K562 (cell line): Measurements from ENCODE around the gene WTAP. TPM values are rescaled to one million over a fixed set of nuclear protein-coding genes. Genes with fewer than 3 reads are reported as not detected.

Experiments
- ATAC-seq: fragments of 200-7000 bp; cut with Tn5 transposase; 3 replicates; pipeline ENCODE4 v1.9.1; 2020; ENCODE audit warnings: moderate library complexity
- BruUV-seq: library from RNA; stranded (reverse); fragments of 400-500 nt; replicated peaks from 2 replicates; lab custom pipeline; 2021; lab: Mats Ljungman, UMichigan
- CTCF ChIA-PET: fragments of 300-600 bp; formaldehyde crosslinking; extraction: SDS; loops from one replicate; lab custom pipeline; 2021; ENCODE audit warnings: low intra/inter-chr PET ratio; lab: Yijun Ruan, JAX
- POLR2A ChIA-PET: fragments of 300-600, 350-650 bp; sonication (Branson Sonifier 250); formaldehyde crosslinking; extraction: SDS; loops from one replicate; lab custom pipeline; 2021; ENCODE audit warnings: antibody characterized with exemption, inconsistent platforms; lab: Yijun Ruan, JAX
- DNase-seq, 4 experiments: peaks; one replicate each; pipeline versions ENCODE4 v3.0.0 to v3.0.0-alpha.2; 2011 to 2018; ENCODE audit warnings: low spot score in 3 of 4, mixed read lengths in 3 of 4; ENCODE audit errors: extremely low read depth in 1 of 4
- FAIRE-seq: peaks from 2 replicates; lab custom pipeline; 2011; peaks lifted over from hg19 to GRCh38; lab: Jason Lieb, UNC
- H2AFZ ChIP-seq: 2 replicates; pipeline ENCODE4 v1.6.0; 2011; ENCODE audit warnings: low read depth, low read length, control low read depth, inconsistent platforms
- H3K27ac ChIP-seq: fragments of 200-600 bp; 3 replicates; pipeline ENCODE4 v1.8.0; 2011; ENCODE audit warnings: low read depth, mild to moderate bottlenecking, control low read depth, inconsistent platforms, low read length, moderate library complexity, mixed read lengths; ENCODE audit errors: extremely low read depth
- H3K27me3 ChIP-seq, 2 experiments: fragments of 300-600 bp in 1 of 2; 2 replicates in 1 of 2; 3 replicates in 1 of 2; pipeline versions ENCODE4 v1.6.0 to v1.8.0; 2011; ENCODE audit warnings: inconsistent platforms in 2 of 2, low read length in 2 of 2, mild to moderate bottlenecking in 1 of 2, mixed read lengths in 1 of 2, moderate library complexity in 1 of 2; ENCODE audit not compliant: control insufficient read depth in 2 of 2, insufficient read depth in 2 of 2
- H3K36me3 ChIP-seq: fragments of 300-600 bp; 3 replicates; pipeline ENCODE4 v1.8.0; 2011; ENCODE audit warnings: mild to moderate bottlenecking, low read length, inconsistent platforms; ENCODE audit not compliant: control insufficient read depth, insufficient read depth
- H3K4me1 ChIP-seq, 2 experiments: fragments of 200-600 bp in 1 of 2; replicated peaks in 1 of 2; 2 replicates in 1 of 2; 3 replicates in 1 of 2; pipeline versions ENCODE4 v1.5.1 to v1.8.0; 2011; ENCODE audit warnings: inconsistent platforms in 2 of 2, low read length in 2 of 2, mild to moderate bottlenecking in 1 of 2, mixed read lengths in 1 of 2, moderate library complexity in 1 of 2; ENCODE audit not compliant: control insufficient read depth in 2 of 2, insufficient read depth in 2 of 2
- H3K4me2 ChIP-seq: 2 replicates; pipeline ENCODE4 v1.6.1; 2011; ENCODE audit warnings: low read length, control low read depth, inconsistent platforms, mixed read lengths; ENCODE audit not compliant: insufficient read depth
- H3K4me3 ChIP-seq: fragments of 200-600 bp; sonication (generic), shearing (Covaris generic); 2 replicates; pipeline ENCODE4 v1.5.1; 2016; ENCODE audit warnings: control low read depth, inconsistent platforms
- H3K79me2 ChIP-seq: fragments of 200-600 bp; 3 replicates; pipeline ENCODE4 v1.8.0; 2011; ENCODE audit warnings: low read length, inconsistent platforms; ENCODE audit not compliant: control insufficient read depth, insufficient read depth
- H3K9ac ChIP-seq, 2 experiments: 2 replicates each; pipeline versions ENCODE4 v1.6.0 to v1.6.1; 2011; ENCODE audit warnings: low read depth in 2 of 2, low read length in 2 of 2, control low read depth in 1 of 2, inconsistent platforms in 1 of 2, mild to moderate bottlenecking in 1 of 2, mixed read lengths in 1 of 2; ENCODE audit not compliant: insufficient read depth in 1 of 2
- H3K9me1 ChIP-seq: one replicate; pipeline ENCODE4 v1.6.0; 2011; ENCODE audit warnings: inconsistent platforms, mild to moderate bottlenecking, low read length, moderate library complexity; ENCODE audit not compliant: control insufficient read depth, insufficient read depth
- H3K9me3 ChIP-seq: replicated peaks from 2 replicates; pipeline ENCODE4 v1.5.1; 2011; ENCODE audit warnings: low read depth, low read length, inconsistent platforms; ENCODE audit not compliant: control insufficient read depth, insufficient read depth
- H4K20me1 ChIP-seq: replicated peaks from 2 replicates; pipeline ENCODE4 v1.6.1; 2011; ENCODE audit warnings: low read length, inconsistent platforms, mixed read lengths; ENCODE audit not compliant: control insufficient read depth, insufficient read depth
- ATF7 ChIP-seq: fragments of 450-650 bp; IDR thresholded peaks from 2 replicates; pipeline ENCODE4 v1.7.1; 2014; ENCODE audit warnings: mild to moderate bottlenecking, moderate library complexity
- BRD4 ChIP-seq: fragments of 200-600 bp; sonication (generic); IDR thresholded peaks from 2 replicates; pipeline ENCODE4 v1.6.1; 2017; ENCODE audit warnings: inconsistent platforms
- CEBPG ChIP-seq, 3 experiments: fragments of 200-800 bp in 1 of 3; sonication (Bioruptor generic) in 1 of 3; sonication (generic) in 1 of 3; formaldehyde crosslinking in 1 of 3; IDR thresholded peaks in 2 of 3; conservative IDR thresholded peaks in 1 of 3; 2 replicates each; pipeline versions ENCODE4 v1.6.1 to v1.8.0; 2016 to 2022; ENCODE audit warnings: missing compliant biosample characterization in 2 of 3, missing genetic modification characterization in 2 of 3, mild to moderate bottlenecking in 1 of 3, missing genetic modification reagents in 1 of 3
- FOXK1 ChIP-seq: sonication (generic); formaldehyde crosslinking; IDR thresholded peaks from 2 replicates; pipeline ENCODE4 v1.8.0; 2022; ENCODE audit warnings: missing genetic modification reagents, mild to moderate bottlenecking, borderline replicate concordance
- HDAC2 ChIP-seq: fragments of 450-650 bp; IDR thresholded peaks from 2 replicates; pipeline ENCODE4 v1.6.1; 2016; ENCODE audit warnings: mild to moderate bottlenecking
- ILK ChIP-seq: fragments of 450-650 bp; IDR thresholded peaks from 2 replicates; pipeline ENCODE4 v1.6.1; 2016; ENCODE audit warnings: missing genetic modification characterization, low read depth, mild to moderate bottlenecking, missing compliant biosample characterization, moderate library complexity, borderline replicate concordance
- L3MBTL2 ChIP-seq: fragments of 450-650 bp; IDR thresholded peaks from 2 replicates; pipeline ENCODE4 v1.6.1; 2016; ENCODE audit warnings: mild to moderate bottlenecking, moderate library complexity
- MTA3 ChIP-seq: fragments of 450-650 bp; formaldehyde crosslinking; IDR thresholded peaks from 2 replicates; pipeline ENCODE4 v1.6.1; 2017; ENCODE audit warnings: mild to moderate bottlenecking, borderline replicate concordance
- NKRF ChIP-seq: fragments of 450-650 bp; IDR thresholded peaks from 2 replicates; pipeline ENCODE4 v1.6.1; 2016; ENCODE audit warnings: borderline replicate concordance
- RBBP5 ChIP-seq: fragments of 200-600 bp; sonication (generic); IDR thresholded peaks from 2 replicates; pipeline ENCODE4 v1.6.1; 2012; ENCODE audit warnings: borderline replicate concordance, mild to moderate bottlenecking, low read length, control low read depth, inconsistent platforms; ENCODE audit not compliant: insufficient read depth, poor library complexity, severe bottlenecking
- SP1 ChIP-seq: sonication (generic); formaldehyde crosslinking; IDR thresholded peaks from 2 replicates; pipeline ENCODE4 v1.8.1; 2022; ENCODE audit warnings: mild to moderate bottlenecking, missing genetic modification reagents
- THAP12 ChIP-seq: fragments of 250-450 bp; sonication (Bioruptor Pico); IDR thresholded peaks from 2 replicates; pipeline ENCODE4 v1.9.0; 2021; ENCODE audit warnings: mild to moderate bottlenecking, inconsistent platforms
- ZNF395 ChIP-seq: fragments of 200-800 bp; sonication (Bioruptor generic); IDR thresholded peaks from 2 replicates; pipeline ENCODE4 v1.6.1; 2017; ENCODE audit warnings: missing genetic modification characterization, missing compliant biosample characterization
- WGBS: fragments of 100-300 bp; shearing (Covaris generic); methylation state at CpG from one replicate; pipeline ENCODE4 v1.1.6; 2016; ENCODE audit warnings: low coverage, mixed read lengths; ENCODE audit not compliant: insufficient coverage; ENCODE audit errors: missing lambda C conversion rate; 5-methylcytosine and 5-hydroxymethylcytosine counted together
- in situ Hi-C: fragments of 300-500 bp; cut with MboI; formaldehyde crosslinking; loops from 4 replicates; pipeline ENCODE4 v1.15.0; 2018; ENCODE audit warnings: inconsistent platforms, mixed read lengths
- intact Hi-C: fragments of 100-400 bp; cut with micrococcal nuclease; formaldehyde crosslinking; loops from 2 replicates; pipeline ENCODE4 v1.14.2; 2022
- polyA plus RNA-seq, 8 experiments: library from polyadenylated mRNA; depleted of rRNA in 4 of 8; stranded (reverse) in 5 of 8; unstranded in 3 of 8; fragments of >200 nt; fragmentation: Nextera tagmentation in 2 of 8; fragmentation: Illumina TruSeq in 1 of 8; extraction: Ambion mirVana in 2 of 8; extraction: Trizol in 1 of 8; gene quantifications; 2 replicates each; pipeline versions ENCODE4 v1.2.1 to v1.2.3, GENCODE V29; 2011 to 2014; ENCODE audit warnings: inconsistent platforms in 1 of 8, missing spikeins in 1 of 8
- total RNA-seq, 7 experiments: library from RNA; depleted of rRNA in 6 of 7; stranded (reverse); fragments of >200 nt in 6 of 7; fragmentation: Illumina TruSeq in 2 of 7; extraction: Trizol in 2 of 7; gene quantifications; 2 replicates each; pipeline versions ENCODE4 v1.2.1 to v1.2.3, GENCODE V29; 2011 to 2021; ENCODE audit warnings: low replicate concordance in 1 of 7

The WTAP gene
- total and polyA plus RNA-seq, 9 of the 15 experiments (the other 6 are each of a cell fraction or from before 2014, with no cell fraction given) = 52.4 to 156 (median 110) TPM

- intact Hi-C loops (loop anchor here (1.0 to 5.0 kb wide), 3 partner anchors 35 to 410 kb away; partner anchors contain the start of gene WTAP), in situ Hi-C loops (no loop called here)
- BruUV-seq = no TSS peak
- ChIA-PET POLR2A (interaction anchor here (0.6 to 3.1 kb wide), 15 partner anchors 11 to 1048 kb away, joined by 3 to 16 read pairs (median 4); partner anchors contain the start of genes ACAT2, DYNLT1, MRPL18 and TCP1), CTCF (interaction anchor here (0.7 to 1.0 kb wide), 4 partner anchors 112 to 411 kb away, joined by 3 to 4 read pairs (median 3); no protein-coding TSS in a partner anchor)
- Histone ChIP-seq H3K27me3 (no peaks in the 10 kb centered on the region), H3K27ac (peak overlapping the region; percentile 98), H4K20me1 (peaks cover 9% of the 10 kb centered on the region), H3K4me1 (peaks cover 19 to 25% of the 10 kb centered on the region in 2 experiments; a peak in 4 of 5 replicates), H3K4me2 (peak overlapping the region; percentile 96), H3K9me3 (no peaks in the 10 kb centered on the region), H3K9me1 (no peaks in the 10 kb centered on the region), H3K36me3 (peaks cover 46% of the 10 kb centered on the region), H3K9ac (peak overlapping the region; percentile 89 to 99), H3K4me3 (peak overlapping the region; percentile 93), H2AFZ (peak overlapping the region; percentile 80), H3K79me2 (peaks cover 54% of the 10 kb centered on the region)
- DNase-seq (peak in 2 of 4 experiments; percentile 53 to 67), ATAC-seq (peak; percentile 72), FAIRE-seq (peak; percentile 78)
- WGBS = 2% methylated on average over 65 of the region's 66 CpGs
- peak; percentile 31 for TF ChIP-seq ATF7
- TF ChIP-seq HDAC2 = 0 out of 2 replicates have a peak, but pooled peaks have one; percentile 9
- peak; percentile 55; the same call in 1 of the 2 replicates for TF ChIP-seq ZNF395 (CRISPR knock-in tag)
- peak; percentile 27; the same call in 1 of the 2 replicates for TF ChIP-seq MTA3
- TF ChIP-seq THAP12 (CRISPR knock-in tag) = 0 out of 2 replicates have a peak, but pooled peaks have one; percentile 34
- peak; percentile 76; the same call in 1 of the 2 replicates for TF ChIP-seq FOXK1 (CRISPR knock-in tag)
- peak; percentile 59; the same call in 1 of the 2 replicates for TF ChIP-seq NKRF
- no peak for TF ChIP-seq ILK (tag)
- TF ChIP-seq BRD4 = 0 out of 2 replicates have a peak, but pooled peaks have one; percentile 44
- peak; percentile 12; the same call in 1 of the 2 replicates for TF ChIP-seq SP1
- 0 out of 2 replicates have a peak, but pooled peaks have one; percentile 41 for TF ChIP-seq CEBPG (CRISPR knock-in tag; IDR thresholded peaks at IDR 0.05)
- TF ChIP-seq CEBPG (tag; conservative IDR thresholded peaks at IDR 0.05 in 1 of 2, IDR thresholded peaks at IDR 0.05 in 1 of 2) = no peak
- peak; percentile 77 for TF ChIP-seq L3MBTL2
- TF ChIP-seq RBBP5 = peak; percentile 94
Observed at GRCh38 chr6:159692303-159693127, 34.8 kb upstream of the WTAP start.
